Smooth muscle cell of bladder (primary cell): ENCODE data around the gene CDK15. TPM values are rescaled to one million over a fixed set of nuclear protein-coding genes. Genes with fewer than 3 reads are reported as not detected.

ENCODE experiments used
- total RNA-seq: library from RNA; depleted of rRNA; stranded (reverse); fragments of >200 nt; gene quantifications from 2 replicates; pipeline ENCODE4 v1.2.3, GENCODE V29; 2014

Gene CDK15
- 6.6 and 8.5 TPM in 2 replicates for total RNA-seq

DNA sequence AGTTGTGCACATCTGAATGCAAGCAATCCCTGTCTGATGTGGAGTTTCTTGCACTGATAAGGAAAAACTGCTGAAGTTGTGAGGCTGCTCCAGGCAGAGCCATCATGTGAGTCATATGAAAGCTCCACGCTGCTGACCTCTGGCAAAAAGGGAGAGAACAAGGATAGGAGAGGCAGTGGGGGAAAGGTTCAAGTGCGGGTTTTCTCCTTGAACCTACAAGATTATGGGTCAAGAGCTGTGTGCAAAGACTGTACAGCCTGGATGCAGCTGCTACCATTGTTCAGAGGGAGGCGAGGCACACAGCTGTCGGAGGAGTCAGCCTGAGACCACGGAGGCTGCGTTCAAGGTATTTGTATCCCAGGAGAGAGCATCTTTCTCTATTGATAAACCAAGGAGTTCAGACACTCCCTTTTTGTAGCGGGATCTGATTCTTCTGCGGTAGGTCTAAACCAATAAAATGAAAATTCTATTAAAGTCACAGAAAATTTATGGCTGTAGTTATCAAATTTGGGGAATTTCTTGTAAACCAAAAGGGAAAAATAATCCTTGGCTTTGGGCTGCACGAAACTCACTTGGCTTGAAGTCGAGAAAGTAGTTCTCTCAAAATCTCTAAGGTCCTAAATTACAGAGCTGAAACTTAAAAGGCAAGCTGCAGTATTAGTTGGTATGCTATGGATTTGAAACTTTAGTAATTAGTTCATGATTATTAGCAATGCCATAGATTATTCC lies at the start of gene CDK15:
Gene CDK15 (plus strand): TSS at position 96 of the 729 bp plus-strand sequence. CDS start 128 bp downstream, at position 224.

GRCh38 chr2:201780674-201781493 lies 25.5 kb upstream of the CDK15 start, which contains the start of gene ALS2:
TSS of gene ALS2 (minus strand) at chr2:201780933. CDS start at chr2:201768885, 12,048 bp downstream.

Other genes starting within 250 kb of the CDK15 start
- gene TMEM237, start 163.0 kb upstream of the CDK15 start, total RNA-seq, result 26.0 and 27.7 TPM in 2 replicates
- gene MPP4, start 107.9 kb upstream of the CDK15 start, total RNA-seq, result 0.65 and 1.1 TPM in 2 replicates
- gene ALS2, start 25.6 kb upstream of the CDK15 start, total RNA-seq, result 22.3 and 30.0 TPM in 2 replicates
- gene FZD7, start 227.3 kb downstream of the CDK15 start, total RNA-seq, result 68.4 and 109 TPM in 2 replicates